SKM-1 treated with dmso at 0.1 percent for 144 hours (cell line): ENCODE results near the gene NPFFR1.
"Not testable (repeated sequence)": the region's sequence is repeated elsewhere in the genome, so short reads cannot be mapped to it uniquely, and the experiment has no call there.

Experiments
- DNase-seq: peaks from one replicate; lab custom pipeline; 2025; ENCODE audit not compliant: unreplicated experiment; lab: John Stamatoyannopoulos, UW

NPFFR1 gene

GRCh38 chr10:70257816-70258215, 26.0 kb downstream of the NPFFR1 start:
- not testable (repeated sequence) for DNase-seq

DNA sequence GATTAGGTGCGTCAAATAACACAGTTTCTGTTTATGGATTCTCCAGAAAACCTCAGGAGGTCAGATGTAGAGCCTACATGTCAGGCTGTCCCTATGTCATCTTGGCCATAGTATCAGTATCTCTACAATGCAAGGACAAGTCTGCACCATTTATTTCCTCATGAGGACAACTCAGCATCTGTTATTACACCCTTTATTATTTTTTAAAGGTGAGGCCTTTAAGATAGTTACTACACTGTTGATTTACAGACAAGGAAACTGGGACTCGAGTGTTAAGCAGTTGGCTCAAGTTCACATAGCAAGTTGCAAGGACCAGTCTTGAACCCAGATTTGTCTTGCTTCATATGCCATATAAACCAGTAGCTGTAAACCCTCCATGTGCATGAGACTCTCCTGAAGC, 27.3 kb downstream of the NPFFR1 start:
- no peak for DNase-seq

- DNase-seq, result no peak
These were observed 28.2 kb downstream of the NPFFR1 start for GRCh38 chr10:70255329-70256299.

DNA sequence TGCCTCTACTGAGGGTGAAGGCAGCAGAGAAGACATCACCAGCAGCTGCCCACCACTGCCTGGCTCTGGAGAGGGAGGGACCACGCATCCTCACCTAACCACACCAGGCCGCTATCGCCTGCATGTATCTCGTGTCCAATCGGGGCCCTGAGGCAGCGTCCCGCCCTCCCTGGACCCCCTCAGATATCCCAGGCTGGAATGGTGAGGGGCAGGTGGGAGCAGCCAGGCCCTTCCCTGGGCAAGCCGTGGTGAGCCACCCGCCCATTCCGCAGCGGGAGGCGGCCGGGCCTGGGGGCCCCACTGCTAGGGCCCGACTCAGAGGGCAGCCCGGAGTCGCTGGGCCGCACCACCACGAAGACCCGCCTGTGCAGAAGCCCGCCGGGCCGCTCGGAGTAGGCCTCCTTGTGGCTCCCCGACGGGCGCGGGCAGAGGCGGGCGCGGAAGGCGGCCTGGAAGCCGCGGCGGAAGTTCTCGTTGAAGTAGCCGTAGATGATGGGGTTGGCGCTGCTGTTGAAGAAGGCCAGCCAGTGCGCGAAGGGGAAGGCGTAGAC, 29.0 kb downstream of the NPFFR1 start:
- no peak for DNase-seq

GRCh38 chr10:70253878-70254765, 29.7 kb downstream of the NPFFR1 start:
- no peak for DNase-seq

DNA sequence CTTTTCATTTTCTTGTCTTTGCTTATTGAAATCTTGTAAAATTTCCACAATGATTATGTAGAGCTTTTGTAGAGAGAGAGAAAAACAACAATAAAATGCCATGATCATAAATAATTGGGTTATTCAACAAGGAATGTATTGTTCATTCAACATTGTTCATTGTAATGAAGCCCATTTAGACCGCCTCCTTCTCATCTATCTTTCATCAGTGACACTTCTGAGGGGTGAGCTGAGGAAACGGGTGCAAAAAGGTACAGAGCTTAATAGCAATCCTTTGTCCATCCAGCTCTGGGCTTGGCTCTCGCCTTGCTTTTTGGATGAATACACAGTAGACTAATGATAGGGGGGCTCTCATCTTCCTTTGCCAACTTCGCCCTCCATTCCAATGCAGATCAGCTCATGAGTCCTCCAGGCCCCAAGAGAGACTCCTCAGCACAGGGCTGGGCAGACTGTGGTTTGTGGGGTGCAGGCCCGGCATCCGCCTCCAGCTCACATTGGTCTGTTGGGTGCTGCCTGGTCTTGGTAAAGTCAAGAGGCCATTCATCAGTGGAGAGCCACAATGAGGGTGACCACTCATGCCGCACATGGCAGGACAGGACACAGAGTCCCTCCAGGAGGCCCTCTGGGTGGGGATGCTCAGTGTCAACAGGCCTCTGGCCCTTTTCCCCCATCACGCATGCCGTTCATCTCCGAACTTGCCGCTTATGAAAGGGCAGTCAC, 32.7 kb downstream of the NPFFR1 start:
- DNase-seq, result no peak

- no peak for DNase-seq
These were observed 36.4 kb downstream of the NPFFR1 start for GRCh38 chr10:70247360-70247759.

DNA sequence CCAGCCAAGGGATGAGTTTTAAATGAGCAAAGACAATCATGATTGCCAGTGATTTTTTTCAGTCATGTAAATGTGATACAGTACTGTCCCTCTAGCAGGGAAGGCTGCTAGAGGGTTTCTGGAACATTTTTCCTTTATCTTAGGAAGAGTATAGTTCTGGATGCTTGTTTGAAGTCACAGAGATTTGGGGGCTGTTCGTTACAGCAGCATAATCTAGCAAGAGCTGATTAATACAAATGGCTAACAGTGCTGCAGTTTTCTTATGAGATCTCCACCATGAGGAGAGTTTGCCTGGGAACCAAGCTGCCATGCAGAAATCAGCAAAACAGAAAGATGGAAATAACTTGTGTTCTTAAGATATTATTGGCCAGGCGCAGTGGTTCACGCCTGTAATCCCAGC, 42.7 kb downstream of the NPFFR1 start:
- DNase-seq, result no peak

DNA sequence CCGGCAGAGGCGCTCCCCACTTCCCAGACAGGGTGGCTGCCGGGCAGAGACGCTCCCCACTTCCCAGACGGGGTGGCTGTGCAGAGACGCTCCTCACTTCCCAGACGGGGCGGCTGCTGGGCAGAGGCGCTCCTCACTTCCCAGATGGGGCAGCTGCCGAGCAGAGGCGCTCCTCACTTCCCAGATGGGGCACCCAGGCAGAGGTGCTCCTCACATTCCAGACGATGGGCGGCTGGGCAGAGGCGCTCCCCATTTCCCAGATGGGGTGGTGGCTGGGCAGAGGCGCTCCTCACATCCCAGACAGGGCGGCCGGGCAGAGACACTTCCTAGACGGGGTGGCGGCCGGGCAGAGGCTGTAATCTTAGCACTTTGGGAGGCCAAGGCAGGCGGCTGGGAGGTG, 43.8 kb downstream of the NPFFR1 start:
- DNase-seq, result not testable (repeated sequence)

DNA sequence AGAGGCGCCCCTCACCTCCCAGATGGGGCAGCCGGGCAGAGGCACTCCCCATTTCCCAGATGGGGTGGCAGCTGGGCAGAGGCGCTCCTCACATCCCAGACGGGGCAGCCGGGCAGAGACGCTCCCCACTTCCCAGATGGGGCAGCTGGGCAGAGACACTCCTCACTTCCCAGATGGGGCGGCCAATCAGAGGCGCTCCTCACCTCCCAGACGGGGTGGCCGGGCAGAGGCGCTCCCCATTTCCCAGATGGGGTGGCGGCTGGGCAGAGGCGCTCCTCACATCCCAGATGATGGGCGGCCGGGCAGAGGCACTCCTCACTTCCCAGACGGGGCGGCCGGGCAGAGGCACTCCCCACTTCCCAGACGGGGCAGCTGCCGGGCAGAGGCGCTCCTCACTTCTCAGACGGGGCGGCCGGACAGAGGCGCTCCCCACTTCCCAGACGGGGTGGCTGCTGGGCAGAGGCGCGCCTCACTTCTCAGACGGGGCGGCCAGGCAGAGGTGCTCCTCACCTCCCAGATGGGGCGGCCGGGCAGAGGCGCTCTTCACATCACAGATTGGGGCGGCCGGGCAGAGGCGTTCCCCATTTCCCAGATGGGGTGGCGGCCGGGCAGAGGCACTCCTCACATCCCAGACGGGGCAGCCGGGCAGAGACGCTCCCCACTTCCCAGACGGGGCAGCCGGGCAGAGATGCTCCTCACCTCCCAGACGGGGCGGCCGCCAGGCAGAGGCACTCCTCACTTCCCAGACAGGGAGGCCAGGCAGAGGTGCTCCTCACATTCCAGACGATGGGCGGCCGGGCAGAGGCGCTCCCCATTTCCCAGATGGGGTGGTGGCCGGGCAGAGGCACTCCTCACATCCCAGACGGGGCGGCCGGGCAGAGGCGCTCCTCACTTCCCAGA, 44.5 kb downstream of the NPFFR1 start:
- DNase-seq, result not testable (repeated sequence)

DNA sequence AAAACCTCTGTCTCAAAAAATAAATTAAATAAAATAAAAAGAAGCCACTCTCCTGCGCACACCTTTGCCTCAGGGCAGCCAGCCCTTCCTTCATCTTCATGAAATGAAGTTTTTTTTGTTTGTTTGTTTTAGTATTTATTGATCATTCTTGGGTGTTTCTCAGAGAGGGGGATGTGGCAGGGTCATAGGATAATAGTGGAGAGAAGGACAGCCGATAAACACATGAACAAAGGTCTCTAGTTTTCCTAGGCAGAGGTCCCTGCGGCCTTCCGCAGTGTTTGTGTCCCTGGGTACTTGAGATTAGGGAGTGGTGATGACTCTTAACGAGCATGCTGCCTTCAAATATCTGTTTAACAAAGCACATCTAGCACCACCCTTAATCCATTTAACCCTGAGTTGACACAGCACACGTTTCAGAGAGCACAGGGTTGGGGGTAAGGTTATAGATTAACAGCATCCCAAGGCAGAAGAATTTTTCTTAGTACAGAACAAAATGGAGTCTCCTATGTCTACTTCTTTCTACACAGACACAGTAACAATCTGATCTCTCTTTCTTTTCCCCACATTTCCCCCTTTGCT, 45.8 kb downstream of the NPFFR1 start:
- not testable (repeated sequence) for DNase-seq

GRCh38 chr10:70234668-70235447, 48.9 kb downstream of the NPFFR1 start:
- DNase-seq, result no peak

DNA sequence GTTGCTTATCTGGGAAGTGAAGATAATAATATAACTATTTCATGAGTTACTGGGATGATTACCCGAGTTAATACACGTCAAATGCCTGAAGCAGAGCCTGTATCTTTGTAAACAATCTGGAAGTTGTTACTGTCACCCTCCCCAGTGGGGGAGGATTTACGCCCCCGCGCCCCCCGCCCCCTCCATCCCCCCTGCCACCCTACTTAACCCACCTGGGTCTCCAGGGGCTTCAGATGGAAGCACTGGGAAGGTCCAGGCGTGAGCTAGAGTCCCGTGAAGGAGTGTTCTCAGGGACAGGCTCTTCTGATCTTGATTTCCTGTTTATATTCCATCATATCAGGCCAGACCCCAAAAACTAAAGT, 49.9 kb downstream of the NPFFR1 start:
- no peak for DNase-seq

GRCh38 chr10:70233109-70233938, 50.5 kb downstream of the NPFFR1 start, which contains the start of gene PPA1:
TSS of gene PPA1 (minus strand) at chr10:70233429. CDS start at chr10:70233327, 102 bp downstream.
- peak; percentile 94 for DNase-seq

GRCh38 chr10:70232859-70233108, 51.0 kb downstream of the NPFFR1 start:
- DNase-seq, result no peak

DNA sequence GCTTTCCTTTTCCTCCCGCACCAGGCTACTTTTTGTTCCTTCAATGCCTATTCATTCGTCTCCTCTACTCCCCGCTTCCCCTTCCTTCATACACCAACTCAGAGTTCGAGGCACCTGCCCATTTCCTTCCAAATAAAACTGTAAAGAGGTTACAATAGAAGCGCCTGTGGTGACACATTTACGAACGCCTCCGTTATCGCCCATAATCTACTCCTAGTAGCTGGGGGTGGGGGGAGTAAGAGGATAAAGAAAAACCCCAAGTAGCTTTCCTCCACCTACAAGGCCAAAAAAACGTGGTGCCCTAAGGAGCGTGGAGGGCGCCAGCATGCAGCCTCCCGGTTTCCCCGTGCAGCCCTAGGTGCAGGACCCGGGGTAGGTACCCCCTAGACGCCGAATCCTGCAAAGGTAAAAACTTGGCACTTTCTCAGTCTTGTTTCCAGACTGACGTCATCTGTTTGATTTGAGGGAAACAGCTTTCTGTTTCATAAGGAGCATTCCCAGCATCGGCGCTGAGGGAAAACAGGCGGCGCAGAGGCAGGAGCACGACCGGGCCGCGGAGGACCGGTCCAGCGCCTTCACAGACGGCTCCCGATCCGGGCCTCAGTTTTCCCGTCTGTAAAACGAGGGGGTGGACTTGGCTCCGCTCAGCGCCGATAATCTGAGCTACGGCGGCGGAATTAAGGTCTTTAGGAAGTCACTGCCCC, 51.5 kb downstream of the NPFFR1 start:
- DNase-seq, result no peak

GRCh38 chr10:70228491-70228890, 55.3 kb downstream of the NPFFR1 start:
- no peak for DNase-seq
